Neural progenitor cell (in vitro differentiated cells): Measurements from ENCODE around the gene KLK1.

Source experiments
- EZH2 ChIP-seq: fragments of 200-600 bp; sonication (generic); IDR thresholded peaks from 2 replicates; pipeline ENCODE4 v1.6.1; 2017; ENCODE audit warnings: antibody characterized with exemption, mild to moderate bottlenecking, moderate library complexity
- EZH2phosphoT487 ChIP-seq: fragments of 200-600 bp; sonication (generic); IDR thresholded peaks from 2 replicates; pipeline ENCODE4 v1.6.1; 2017; ENCODE audit warnings: antibody characterized with exemption
- TF ChIP-seq, protein P1 (sequence below): fragments of 200-600 bp; sonication (generic); IDR thresholded peaks from 2 replicates; pipeline ENCODE4 v1.5.1; 2017; ENCODE audit warnings: antibody characterized with exemption, mild to moderate bottlenecking

- TF ChIP-seq, protein P1, sequence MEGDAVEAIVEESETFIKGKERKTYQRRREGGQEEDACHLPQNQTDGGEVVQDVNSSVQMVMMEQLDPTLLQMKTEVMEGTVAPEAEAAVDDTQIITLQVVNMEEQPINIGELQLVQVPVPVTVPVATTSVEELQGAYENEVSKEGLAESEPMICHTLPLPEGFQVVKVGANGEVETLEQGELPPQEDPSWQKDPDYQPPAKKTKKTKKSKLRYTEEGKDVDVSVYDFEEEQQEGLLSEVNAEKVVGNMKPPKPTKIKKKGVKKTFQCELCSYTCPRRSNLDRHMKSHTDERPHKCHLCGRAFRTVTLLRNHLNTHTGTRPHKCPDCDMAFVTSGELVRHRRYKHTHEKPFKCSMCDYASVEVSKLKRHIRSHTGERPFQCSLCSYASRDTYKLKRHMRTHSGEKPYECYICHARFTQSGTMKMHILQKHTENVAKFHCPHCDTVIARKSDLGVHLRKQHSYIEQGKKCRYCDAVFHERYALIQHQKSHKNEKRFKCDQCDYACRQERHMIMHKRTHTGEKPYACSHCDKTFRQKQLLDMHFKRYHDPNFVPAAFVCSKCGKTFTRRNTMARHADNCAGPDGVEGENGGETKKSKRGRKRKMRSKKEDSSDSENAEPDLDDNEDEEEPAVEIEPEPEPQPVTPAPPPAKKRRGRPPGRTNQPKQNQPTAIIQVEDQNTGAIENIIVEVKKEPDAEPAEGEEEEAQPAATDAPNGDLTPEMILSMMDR: no peak
- TF ChIP-seq EZH2 (no peak), EZH2phosphoT487 (no peak)
These were observed 42.7 kb downstream of the KLK1 start for GRCh38 chr19:50780753-50781435.
